GM18858 (cell line): Measurements from ENCODE around the gene OLFM2.

ENCODE experiments used
- ATAC-seq: cut with Tn5 transposase; IDR thresholded peaks from one replicate; pipeline ENCODE4 v1.9.1; 2021; ENCODE audit not compliant: unreplicated experiment

Gene OLFM2

DNA sequence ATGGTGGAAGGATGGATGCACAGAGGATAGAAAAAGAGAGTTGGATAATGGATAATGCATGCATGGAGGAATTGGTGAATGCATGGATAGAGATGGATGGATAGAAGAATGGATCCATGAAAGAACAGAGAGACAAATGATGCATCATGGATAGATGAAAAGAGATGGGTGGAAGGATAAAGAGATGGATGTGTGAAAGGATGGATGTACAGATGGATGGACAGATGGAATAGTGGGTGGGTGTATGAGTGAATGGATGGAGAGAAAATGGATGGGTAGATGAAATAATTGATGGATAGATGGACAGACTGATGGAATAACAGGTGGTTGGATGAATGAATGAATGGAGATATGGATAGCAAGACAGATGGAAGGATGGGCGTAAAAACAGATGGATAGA lies 25.7 kb downstream of the OLFM2 start:
- no peak for ATAC-seq

DNA sequence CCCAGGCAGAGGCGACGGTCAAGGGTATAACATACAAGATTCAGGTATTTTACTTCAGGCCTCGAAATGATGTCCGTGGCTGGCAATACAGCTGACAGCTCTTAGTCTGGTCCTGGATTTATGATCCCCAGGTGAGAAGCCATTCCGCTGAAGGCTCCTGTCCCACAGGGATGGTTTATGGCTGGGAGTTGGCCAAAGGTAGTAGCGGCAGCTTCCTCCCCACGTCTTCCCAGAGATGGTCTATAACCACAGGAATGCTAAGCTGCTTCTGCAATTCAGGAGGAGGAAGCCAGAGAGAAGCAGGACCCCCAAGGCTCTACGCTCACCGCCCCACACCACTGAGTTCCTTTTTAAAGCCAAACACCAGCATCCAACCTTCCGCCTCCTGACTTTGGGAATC lies 27.1 kb downstream of the OLFM2 start:
- no peak for ATAC-seq

DNA sequence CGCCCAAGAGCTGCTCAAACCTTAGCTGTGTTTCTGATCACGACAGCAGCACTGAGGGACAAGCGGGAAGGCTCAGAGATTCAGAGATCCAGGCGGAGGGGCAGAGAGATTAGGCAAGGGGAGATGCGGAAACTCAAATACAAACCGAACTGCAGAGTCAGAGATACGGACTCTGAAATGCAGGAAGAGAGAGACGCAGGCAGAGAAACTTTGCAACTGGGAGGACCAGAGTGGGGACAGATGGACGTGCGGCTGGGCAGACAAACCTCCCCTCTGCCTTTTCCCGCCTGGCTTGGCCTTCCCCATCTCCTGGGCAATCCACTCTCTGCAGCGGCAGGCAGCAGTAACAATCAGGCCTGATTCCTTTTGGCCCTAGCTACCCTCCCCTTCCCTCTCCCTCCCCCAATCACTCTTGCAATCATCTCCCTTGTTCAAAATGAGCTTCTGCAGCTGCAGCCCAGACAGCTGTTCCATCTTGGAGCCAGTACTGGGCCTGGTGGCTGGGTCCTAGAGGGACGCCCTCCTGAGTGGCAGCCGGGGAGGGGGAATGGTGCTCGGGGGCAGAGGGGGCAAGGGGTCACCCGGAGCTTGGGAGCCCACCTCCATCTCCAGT lies 29.7 kb downstream of the OLFM2 start:
- no peak for ATAC-seq

DNA sequence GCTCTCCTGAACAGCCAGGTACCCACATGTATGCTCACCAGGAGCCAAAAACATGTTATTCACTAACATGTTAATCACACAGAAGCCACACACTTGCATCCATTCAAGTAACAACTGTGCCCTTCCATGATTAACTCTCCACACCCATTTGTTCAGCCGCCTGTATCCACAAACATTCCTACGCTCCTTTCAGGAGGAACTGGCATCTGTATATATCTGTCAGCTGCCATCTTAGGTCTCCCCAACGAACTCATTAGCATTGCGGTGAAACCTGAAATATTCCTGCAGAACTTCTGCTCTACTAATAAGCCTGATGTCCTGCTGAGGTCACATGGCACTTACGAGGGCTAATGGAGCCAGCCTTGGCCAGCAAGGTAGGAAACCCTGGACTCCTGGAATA lies 33.0 kb downstream of the OLFM2 start:
- ATAC-seq = no peak

DNA sequence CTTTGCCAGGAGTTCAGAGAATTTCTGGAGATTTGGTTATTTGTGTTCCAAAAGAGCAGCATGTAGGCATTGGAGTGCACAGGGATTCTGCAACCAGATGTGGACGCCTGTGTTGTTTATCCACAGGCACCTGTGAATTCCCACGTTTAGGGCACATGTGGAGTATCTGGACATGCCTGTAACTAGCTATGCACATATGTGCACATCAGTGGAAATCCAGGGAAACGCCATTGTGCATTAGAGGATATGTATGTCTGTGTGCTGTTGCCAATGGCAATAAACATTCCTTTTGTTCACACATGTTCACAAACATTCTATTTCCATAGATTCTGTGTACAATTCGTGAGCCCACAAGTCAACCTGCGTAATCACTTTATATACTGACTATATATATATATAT lies 34.7 kb downstream of the OLFM2 start:
- no peak for ATAC-seq

DNA sequence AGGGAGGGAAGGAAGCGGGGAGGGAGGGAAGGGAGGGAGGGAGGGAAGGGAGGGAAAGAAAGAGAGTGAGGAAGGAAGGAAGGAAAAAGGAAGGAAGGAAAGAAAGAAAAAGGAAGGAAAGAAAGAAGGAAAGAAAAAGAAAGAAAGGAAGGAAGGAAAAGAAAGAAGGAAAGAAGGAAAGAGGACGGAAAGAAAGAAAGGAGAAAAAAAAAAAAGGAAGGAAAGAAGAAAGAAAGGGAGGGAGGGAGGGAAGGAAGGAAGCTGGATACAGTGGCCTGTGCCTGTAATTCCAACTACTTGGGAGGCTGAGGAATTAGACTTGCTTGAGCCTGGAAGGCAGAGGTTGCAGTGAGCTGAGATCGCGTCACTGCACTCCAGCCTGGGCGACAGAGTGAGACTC lies 35.3 kb downstream of the OLFM2 start:
- no peak for ATAC-seq

DNA sequence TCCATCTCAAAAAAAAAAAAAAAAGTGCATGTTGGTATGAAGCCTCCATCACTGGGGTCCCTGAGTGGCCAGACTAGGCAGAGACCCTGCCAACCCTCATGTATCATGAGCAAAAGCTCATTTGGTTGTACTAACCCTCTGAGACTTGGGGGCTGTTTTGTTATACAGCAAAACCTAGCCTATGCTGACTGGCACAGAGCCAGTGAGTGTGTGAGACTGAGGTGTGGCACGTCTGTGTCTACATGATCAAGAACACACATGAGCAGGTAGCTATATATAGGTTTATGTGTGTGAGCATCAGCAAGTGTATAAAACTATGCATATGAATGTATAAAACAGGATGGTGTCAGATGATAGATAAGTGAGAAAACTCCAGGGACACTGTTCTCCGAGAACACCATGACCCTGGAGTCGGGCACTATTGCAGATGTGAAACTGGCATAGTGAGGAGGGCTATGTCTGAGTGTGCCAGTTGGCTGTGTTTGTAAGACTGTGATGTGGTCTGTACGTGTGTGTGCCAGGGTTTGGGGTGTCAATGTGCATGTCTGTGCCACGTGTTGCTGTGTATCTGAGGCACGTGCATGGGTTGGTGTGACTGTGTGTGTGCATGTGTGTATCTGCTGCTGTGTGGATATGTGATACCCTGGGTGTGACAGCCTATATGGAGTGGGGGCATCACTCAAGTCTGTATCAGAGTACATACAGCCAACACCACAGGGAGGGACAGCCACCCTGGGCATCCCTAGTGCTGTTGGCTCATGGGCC lies 44.5 kb downstream of the OLFM2 start:
- ATAC-seq = no peak

DNA sequence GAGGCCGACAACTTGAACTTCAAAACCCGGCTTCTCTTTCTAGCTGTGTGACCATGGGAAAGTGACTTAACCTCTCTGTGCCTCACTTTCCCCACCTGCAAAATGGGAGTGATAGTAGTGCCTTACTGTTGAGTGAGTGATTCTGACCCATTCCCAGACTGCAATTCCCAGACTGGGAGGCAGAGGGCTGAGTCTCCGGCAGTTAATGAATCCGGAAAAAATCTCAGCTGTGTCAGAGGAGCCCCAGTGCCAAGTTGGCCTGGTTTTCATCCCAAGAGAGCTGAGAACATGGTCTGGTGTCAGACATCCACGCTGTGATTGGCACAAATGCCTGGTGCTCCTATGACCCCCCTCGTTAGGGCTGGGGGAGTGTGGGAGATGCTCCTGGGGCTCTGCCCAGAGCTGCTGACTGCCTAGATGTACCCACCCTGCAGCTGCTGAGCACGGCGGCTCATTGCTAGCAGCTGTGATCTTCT lies 51.2 kb downstream of the OLFM2 start:
- ATAC-seq = no peak

DNA sequence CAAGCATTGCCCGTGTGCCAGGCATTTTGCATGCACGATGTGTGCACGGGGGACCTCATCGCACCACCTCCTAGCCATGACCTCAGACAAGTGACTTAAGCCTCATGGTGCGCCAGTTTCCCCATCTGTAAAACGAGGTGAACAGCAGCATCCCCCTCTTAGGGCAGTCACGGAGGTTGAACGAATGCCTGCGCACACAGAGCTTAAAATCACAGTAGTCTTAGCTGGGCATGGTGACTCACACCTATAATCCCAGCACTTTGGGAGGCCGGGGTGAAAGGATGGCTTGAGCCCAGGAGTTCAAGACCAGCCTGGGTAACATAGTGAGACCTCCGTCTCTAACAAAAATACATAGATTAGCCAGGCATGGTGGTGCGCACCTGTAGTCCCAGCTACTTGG lies 52.6 kb downstream of the OLFM2 start:
- no peak for ATAC-seq

DNA sequence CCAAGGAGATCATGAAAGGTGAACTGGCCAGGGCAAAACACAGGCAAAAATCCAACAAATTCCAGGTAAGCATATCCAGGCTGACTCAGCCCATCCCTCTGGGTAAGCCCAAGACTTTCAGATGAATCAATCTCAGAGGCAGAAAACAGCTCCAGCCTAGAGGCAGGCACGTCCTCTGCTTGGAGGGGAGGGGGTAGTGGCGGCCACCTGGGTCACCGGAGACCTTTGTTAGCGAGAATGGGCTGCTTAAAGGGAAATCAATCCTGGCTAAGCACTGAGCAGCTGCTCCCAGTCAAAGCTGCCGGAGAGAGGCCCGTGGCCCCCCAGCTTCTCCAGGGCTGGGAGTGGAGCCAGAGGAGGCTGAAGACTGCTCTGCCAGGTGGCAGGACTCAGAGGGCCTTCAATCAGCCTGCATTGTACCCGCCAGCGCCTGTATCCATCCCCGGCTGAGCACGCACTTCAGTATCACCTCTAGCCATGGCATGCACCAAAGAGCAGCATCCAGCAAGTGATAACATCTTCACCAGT lies 53.0 kb downstream of the OLFM2 start:
- no peak for ATAC-seq

DNA sequence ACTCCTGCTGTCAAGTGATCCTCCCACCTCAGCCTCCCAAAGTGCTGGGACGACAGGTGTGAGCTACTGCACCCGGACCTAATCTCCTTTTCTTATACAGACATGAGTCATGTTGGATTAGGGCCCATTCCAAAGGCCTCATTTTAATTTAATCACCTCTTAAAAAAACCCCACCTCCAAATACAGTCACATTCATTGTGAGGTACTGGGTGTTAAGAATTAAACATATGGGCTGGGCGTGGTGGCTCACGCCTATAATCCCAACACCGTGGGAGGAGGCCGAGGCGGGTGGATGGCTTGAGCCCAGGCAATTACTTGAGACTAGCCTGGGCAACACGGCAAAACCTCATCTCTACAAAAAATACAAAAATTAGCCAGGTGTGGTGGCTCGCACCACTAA lies 54.6 kb downstream of the OLFM2 start:
- no peak for ATAC-seq

DNA sequence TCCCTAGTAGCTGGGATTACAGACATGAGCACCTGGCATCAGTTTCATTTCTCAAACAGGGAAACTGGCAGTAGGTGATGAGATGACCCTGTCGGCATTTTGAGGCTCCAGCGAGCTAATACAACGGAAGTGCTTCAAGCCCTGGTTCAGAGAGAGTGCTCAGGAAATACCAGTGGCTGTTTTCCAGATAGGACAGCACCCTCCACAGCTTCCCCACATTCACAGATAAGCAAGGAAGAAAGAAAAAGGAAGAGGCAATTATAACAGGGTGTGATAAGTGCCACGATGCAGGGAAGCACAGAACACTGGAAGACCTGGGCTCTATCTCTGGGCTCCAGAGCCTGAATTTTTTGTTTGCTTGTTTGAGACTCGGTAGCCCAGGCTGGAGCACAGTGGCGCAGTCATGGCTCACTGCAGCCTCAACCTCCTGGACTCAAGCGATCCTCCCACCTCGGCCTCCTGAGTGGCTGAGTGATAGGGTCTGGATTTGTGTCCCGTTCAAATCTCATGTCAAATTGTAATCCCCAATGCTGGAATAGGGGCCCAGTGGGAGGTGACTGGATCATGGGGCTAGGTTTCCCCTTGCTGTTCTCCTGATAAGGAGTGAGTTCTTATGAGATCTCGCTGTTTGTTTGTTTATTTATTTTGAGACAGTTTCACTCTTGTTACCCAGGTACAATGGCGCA lies 57.7 kb downstream of the OLFM2 start:
- ATAC-seq = no peak

DNA sequence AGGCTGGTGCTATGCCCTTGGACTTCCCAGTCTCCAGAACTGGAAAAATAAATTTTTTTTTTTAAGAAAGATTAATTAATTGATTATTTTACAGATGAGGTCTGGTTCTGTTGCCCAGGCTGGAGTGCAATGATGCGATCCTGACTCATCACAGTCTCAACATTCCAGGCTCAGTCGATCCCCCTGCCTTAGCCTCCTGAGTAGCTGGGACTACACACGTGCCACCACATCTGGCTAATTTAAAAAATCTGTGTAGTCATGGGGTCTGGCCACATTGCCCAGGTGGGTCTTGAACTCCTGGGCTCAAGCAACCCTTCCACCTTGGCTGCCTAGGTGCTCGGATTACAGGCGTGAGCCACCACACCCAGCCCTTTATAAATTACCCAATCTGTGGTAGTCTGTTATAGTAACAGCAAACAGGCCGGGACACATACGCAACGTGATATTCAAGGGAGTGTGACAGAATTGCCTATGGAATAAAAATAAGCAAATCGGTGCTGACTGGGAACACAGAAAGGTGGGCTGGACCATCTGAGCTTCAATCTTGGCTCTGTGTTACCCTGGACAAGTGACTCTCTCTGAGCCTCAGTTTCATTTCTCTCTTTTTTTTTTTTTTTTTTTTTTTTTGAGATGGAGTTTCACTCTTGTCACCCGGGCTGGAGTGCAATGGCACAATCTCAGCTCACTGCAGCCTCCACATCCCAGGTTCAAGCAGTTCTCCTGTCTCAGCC lies 58.4 kb downstream of the OLFM2 start:
- ATAC-seq = no peak

DNA sequence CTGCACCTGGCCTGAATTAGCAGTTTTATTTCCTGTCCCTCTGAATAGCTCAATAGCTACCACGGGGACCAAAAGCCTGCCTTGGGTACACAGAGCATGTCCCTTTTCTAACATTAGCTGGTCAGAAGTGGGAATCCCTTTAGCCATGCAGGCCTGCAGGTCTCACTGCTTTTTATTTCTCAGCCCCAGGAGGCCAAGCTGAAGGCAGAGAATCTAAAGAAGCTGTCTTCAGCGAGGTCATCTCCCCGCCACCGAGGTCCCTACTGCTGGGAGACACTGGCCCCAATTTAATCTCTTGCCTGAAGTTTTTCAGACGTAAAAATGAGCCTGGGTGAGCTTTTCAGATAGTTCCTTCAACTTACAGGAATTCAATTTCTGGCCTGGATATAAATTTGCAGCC lies 60.5 kb downstream of the OLFM2 start:
- no peak for ATAC-seq

DNA sequence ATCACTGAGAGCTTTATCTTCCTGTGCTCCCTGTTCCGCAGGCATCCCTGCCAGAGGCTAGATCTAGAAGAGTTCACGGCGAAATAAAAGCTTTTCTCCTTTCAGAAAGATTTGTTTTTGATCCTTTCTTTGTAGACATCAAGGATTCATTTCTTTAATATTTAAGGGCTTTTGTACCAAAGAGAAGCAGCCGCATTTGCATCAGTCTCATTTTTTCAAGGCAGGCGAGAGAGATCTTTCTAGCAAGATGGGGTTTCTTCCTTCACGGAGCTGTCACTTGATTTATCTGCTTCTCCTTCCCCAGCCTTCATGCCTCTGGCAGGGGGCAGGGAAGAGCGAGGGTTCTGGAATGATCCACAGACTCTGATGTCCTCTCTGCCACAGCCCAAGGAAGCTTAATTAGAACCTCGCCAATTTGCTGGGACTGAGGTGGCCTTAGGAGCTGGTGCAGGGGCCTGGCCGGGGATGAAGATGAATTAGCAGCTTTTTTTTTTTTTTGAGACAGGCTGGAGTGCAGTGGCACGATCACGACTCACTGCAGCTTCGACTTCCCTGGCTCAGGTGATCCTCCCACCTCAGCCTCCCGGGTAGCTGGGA lies 61.2 kb downstream of the OLFM2 start:
- no peak for ATAC-seq

DNA sequence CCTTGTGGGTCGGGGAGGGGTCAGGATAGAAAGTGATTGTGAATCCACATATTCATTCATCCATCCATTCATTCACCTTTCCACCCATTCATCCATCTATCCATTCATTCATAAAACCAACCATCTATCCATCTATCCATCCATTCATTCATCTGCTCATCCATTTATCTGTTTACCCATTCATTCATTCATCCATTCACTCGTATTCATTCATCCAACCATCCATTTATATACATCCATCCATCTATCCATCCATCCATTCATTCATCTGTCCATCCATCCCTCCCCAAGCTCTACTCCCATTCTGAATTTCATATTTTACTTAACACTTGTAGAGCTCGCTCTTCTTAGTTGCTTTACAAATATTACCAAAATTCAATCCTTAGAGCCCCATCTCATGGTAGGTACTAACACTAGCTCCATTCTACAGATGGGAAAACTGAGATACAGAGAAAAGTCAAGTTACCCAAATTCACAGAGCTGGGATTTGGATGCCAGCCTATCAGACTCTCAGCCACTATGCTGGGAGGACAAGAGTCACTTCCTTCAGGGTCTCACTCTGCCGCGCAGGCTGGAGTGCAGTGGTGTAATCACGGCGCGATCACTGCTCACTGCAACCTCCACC lies 63.6 kb downstream of the OLFM2 start:
- no peak for ATAC-seq

DNA sequence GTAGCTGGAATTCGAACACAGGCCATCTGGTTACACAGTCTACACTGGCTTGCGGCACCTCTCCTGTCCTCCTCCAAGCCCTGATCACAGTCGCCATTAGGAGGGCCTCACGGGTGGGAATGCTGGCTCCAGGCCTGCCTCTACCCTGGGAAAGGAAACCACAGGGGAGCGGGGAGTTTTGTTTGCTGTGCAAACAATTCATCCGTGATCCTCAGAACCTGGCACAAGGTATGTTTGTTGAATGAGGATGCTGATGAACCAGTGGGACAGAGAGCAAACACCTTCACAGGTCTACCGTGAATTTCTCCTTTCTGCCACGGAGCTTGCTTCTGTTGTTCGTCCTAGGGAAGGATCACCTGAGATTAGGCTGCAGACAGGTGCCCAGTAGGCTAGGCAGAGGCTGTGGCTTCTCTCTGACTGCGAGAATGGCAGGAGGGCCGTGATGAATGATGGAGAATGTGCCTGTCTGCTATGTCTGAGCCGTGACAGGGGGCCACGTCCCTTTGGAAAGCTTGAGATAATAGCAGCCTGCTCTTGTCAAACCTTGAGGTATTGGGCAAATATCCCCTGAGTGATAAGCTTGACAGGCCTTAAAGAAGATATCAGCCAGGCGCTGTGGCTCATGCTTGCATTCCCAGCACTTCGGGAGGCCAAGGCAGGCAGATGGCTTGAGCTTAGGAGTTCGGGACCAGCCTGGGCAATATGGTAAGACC lies 64.5 kb downstream of the OLFM2 start:
- no peak for ATAC-seq

DNA sequence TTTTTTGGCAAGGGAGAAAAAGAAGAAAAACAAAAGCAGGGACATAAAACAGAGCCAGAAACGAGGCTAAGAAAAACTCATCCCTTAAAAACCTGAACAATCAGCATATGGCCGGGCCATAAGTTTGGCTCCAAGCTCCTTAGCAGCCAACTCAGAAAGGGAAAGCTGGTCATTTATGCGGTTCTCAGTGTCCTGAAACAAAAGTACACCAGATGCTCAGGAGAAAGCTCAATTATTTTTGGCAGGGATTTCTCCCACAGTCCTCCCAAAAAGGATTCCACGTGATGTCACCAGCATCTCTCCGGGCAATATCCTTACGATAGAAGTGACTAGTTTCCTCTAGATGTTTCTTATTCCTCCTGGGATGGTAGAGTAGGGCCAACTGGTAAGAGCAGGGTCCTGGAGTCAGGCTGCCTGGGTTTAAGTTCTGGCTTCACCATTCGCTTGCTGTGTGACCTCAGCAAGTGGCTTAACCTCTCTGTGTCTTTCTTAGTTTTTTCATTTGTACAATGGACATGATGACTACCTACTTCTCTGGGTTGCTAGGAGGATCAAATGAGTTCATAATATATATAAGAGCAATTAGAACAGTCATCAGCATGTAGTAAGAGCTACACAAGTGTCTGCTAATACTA lies 67.2 kb downstream of the OLFM2 start:
- ATAC-seq = no peak

DNA sequence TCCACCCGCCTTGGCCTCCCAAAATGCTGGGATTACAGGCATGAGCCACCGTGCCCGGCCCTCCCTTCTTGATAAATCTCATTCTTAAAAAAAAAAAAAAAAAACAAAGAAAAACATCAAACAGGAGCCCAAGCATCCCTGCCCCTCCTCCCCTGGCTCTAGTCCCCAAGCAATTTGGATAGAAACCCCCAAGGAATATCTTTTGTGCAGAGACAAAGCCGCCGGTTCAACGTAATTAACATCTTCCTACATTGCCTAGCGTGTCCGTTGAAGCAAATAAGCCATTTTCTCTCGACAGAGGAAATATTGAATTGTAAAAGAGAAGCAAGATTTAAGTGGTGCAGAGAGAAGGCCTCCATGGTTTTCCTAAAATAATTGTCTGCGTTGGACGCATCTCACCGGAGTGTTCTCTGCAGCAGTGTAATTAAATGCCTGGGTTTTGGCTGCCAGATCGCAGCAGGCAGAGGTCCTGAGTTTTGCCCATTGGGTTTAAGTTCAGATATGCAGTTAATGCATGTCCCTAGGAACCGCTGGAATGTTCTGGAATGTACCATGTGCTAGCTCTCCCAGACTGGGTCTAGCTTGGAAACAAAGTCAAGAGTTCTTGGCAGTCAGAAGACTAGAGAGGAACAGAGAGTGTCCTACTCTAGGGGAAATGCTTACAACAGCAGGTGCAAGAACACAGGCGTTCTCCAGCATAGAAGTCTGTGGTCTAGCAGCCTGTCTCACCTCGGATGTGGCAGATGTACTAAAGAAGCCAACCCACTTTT lies 70.4 kb downstream of the OLFM2 start:
- ATAC-seq = no peak
